Bone marrow (tissue), 2 donors: ENCODE data around the gene INO80E.

ENCODE experiments used
- DNase-seq, 2 donors: peaks; one replicate each; lab custom pipeline; 2025; lab: John Stamatoyannopoulos, UW

INO80E gene

DNA sequence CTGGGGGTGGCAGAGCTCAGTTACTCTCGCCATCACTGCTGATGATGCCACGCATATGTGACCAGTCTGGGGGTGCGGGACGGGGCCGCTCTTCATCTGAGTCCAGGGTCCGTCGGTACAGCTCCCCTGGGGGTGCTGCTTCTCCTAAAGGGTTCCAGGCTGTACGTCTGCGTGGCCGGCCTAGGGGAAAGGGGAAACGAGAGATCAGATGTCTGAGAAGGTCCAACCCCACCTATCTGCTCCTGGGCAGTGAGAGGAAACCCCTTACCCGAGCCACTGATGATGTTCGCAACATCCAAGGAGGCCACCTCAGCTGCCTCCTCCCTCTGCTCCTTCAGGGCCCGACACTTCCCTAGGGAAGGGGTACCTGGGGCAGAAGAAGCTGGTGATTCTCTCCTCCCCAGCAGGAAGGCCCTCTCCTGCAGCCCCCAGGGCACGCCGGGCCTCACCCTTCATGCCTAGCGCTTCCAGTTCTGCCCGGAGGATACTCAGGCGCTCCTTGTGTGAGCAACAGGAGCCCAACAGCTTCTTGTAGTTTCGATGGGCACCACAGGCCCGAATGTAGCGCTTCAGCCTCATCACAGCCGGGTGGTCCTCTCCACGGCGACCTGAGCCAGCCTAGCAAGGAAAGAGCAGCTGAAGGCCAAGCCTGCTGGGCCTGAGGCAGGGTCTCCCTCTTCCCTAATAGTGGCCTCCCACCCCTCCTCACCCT lies 2.7 kb upstream of the INO80E start:
- no peak for DNase-seq

DNA sequence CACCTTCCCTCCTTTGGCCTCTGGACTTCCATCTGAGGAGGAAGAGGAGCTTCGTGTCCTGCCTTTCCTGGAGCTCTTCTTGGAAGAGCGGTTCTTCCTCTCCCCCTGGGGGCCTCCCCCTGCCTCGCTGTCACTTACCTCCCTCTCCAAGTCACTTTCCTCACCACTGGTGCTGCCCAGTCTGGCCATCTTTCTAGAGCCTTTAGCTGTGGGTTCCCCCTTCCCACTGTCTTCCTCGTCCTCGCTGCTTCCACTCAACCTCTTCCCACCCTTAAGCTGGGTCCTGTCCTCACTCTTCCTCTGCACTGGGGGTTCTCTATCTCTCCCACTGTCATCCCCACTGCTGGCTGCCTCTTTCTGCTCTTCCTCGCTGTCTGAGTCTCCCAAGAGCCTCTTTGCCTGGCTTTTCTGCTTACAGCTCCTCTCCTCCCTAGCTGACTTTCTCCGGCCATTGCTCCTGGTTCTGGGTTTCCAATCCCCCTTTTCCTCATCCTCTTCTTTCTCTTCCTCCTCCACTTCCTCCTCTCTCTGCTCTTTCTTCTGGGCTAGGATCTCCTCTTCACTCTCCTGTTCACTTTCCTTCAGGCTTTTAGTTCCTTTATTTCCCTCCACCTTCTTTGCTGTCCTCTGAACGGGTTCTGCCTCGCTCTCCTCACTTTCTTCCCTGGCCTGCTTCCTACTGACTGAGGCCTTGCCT lies 2.0 kb upstream of the INO80E start:
- no peak for DNase-seq

- no peak for DNase-seq
These were observed 1.3 kb upstream of the INO80E start for GRCh38 chr16:29994600-29995323.

DNA sequence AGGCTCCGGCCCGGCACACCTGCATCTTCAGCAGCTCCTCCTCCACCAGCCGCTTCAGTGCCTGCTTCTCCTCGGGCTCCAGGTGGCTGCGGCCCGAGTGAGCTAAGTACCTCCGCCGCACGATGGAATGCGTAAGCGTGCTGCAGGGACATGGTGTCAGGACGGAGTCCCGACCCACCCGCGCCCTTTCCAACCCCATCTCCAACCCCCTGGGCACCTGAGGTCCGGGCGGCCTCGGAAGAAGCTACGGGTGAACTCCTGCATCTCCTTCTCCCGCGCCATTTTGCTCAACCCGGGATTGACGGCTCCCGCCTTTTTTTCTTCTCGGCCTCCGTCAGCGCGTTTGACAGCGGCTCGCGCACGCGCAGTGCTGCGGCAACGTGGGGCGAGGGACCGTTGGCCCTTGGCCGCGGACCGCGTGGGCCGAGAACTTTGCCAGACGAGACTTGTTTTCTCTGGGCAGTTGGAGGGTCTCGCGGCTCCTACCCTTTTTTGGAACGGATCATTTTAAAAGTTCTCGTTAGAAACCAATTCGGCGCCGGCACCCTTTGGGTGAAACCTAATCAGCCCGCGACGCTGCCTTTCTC lies 624 bp upstream of the INO80E start, which contains the start of gene HIRIP3:
HIRIP3 (minus strand) TSS at position 294 of the 587 bp plus-strand sequence; CDS start at position 282, 12 bp downstream.
- peak; percentile 68 to 94 for DNase-seq

DNA sequence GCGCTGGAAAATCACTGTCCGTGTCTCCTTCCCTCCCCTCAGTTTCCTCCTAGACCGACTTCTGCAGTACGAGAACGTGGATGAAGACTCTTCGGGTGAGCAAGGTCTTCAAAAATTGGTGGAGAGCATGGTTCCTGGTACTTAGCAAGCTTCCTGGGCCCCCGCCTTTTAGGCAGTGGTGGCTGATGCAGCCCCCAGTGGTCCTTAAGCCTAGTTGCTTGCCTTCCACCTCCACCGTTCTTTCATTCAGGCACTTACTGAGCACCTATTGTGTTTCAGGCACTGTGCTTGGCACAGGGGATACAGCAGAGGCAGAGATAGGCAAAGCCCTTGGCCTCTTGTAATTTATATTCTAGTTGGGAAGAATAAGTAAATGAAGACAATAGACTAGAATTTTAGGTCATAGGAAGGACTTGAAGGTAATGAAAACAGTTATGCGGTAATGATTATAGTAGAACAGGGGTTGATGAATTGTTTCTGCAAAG lies 767 bp downstream of the INO80E start:
- no peak for DNase-seq

GRCh38 chr16:29999605-30000004 lies 3.6 kb downstream of the INO80E start:
- no peak for DNase-seq

- DNase-seq = no peak
These were observed 4.9 kb downstream of the INO80E start for GRCh38 chr16:30000735-30001631.

DNA sequence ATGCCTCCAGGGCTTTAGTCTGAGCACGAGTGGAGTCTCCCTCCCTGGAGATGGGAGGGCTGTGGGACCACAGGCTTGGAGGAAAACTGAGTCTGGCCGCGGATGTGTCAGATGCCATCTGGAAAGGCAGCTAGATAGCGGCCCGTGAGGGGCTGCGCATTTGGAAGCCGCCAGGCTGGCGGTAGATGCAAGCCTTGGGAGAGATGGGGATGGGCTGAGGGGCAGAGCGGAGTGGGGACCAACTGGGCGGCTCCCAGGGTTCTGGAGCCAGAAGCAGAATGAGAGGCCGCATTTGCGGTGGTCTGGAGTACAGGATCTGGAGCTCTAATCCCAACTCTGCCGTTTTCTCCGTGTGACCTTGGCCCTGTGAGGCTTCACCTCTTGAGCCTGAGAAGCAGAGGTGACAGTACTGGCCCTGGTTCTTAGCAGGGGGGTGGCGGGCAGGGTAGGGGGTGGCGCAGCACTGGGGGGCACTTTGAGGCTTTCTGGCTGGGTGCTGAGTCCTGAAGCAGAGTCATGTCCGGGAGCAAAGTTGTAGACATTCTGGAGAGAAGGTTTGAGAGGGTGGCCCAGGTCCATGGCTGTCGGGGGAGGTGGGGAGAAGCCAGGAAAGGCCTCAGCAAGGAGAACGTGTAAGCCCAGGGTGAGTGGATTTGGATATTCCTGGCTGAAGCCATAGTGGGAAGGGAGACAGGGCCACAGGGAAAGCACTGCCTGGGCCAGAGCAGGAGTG lies 6.7 kb downstream of the INO80E start:
- no peak for DNase-seq

DNA sequence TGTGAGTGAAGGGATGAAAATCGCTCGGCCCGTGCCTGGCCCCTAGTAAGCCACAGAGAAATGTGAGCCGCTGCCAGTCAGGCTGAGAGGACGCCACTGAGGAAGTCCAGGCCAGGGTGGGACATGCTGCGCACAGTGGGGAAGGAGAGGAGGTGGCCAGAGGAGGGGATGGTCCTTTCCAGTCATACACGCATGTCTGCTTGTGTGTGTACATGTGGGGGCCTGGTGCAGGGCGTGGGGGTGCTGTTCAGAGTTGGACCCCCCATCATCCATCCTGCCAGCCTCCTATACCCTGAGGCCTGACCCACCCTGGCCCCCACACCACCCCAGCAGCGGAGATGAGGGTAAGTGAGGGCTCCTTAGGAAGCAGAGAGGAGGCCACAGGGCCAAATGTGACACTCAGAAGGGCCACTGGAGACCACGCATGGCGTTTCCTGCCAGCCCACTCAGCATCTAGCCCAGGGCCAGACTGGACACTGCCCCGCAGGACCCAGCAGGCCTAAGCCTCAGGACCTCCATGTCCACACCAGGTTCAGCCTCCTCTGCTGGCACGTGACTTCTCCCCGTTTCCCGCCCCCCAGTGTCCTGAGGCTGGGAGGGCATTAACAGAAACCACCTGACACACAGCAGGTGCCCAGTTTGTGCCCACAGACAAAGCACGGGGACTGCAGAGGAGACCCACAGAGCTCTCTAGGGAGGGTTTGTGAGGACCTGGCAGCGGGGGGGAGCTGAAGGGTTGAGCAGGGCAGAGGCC lies 7.8 kb downstream of the INO80E start:
- no peak for DNase-seq

- DNase-seq = no peak
These were observed 8.4 kb downstream of the INO80E start for GRCh38 chr16:30004424-30004776.

- no peak for DNase-seq
These were observed 8.8 kb downstream of the INO80E start for GRCh38 chr16:30004811-30005242.

DNA sequence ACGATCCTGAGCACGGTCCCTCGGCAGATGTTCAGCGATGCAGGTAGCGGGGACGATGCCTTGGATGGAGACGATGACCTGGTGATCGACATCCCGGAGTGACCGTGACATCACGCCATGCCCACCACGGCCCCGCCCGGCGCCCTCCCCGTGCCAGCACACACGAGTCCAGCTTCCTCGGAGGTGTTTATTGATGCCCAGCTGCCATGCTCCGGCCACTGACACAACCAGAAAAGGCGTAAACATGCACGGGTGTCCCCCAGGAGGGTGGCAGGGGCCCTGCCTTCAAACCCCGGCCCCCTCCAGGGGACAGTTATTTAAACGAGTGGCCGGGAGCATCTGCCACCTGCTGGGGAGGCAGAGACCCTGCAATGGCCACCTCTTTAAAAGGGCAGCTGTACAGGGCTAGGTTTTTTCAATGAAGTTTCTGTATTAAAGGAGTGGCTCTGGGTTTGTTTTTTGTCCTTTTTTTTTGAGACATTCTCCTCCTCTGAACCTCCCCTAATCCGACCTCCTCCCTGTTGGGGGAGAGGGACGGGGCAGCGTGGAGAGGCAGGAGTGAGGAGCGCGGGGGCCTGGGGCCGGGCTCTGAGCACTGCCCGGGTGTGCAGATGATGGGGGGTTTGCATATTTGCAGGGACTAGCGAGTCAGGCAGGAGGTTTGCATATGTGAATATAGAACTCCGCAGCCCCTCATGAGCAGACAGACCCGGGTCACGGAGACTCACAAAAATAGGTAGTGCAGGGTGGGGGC lies 9.5 kb downstream of the INO80E start:
- DNase-seq = peak in 1 of 2 donors; percentile 22

- DNase-seq = no peak
These were observed 10.0 kb downstream of the INO80E start for GRCh38 chr16:30006095-30006473.

GRCh38 chr16:30006659-30007377 lies 10.8 kb downstream of the INO80E start:
- DNase-seq = no peak

DNA sequence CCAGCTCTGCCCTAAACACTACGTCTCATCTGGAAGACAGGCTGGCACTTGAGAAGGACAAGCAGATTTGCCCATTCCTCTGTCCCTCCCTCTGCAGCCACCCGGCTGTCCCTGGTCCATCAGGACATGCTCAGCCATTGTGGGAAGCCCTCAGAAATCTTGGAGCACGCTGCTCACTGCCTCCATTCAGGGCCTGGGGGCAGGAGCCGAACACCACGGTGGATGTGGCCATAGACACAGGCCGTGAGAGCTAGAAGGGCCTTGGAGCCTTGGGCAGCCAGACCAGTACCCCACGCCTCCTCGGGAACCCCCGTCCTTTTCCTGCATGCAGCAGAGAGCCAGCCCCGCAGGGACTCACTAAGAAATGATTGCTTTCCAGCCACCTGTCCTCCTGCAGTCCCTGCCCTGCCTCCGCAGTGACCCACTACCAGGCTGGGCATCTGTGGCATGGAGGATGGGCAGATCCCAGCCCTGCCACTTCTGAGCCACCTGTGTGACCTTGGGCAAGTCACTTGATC lies 11.4 kb downstream of the INO80E start:
- DNase-seq = no peak

GRCh38 chr16:30009085-30009862 lies 13.2 kb downstream of the INO80E start:
- no peak for DNase-seq
